ENCODE measurements around the gene JMJD8. TPM values are rescaled to one million over a fixed set of nuclear protein-coding genes. Genes with fewer than 3 reads are reported as not detected.

The JMJD8 gene
- total and polyA plus RNA-seq, 11 donors = 36.2 to 103 (median 44.1) TPM

DNA sequence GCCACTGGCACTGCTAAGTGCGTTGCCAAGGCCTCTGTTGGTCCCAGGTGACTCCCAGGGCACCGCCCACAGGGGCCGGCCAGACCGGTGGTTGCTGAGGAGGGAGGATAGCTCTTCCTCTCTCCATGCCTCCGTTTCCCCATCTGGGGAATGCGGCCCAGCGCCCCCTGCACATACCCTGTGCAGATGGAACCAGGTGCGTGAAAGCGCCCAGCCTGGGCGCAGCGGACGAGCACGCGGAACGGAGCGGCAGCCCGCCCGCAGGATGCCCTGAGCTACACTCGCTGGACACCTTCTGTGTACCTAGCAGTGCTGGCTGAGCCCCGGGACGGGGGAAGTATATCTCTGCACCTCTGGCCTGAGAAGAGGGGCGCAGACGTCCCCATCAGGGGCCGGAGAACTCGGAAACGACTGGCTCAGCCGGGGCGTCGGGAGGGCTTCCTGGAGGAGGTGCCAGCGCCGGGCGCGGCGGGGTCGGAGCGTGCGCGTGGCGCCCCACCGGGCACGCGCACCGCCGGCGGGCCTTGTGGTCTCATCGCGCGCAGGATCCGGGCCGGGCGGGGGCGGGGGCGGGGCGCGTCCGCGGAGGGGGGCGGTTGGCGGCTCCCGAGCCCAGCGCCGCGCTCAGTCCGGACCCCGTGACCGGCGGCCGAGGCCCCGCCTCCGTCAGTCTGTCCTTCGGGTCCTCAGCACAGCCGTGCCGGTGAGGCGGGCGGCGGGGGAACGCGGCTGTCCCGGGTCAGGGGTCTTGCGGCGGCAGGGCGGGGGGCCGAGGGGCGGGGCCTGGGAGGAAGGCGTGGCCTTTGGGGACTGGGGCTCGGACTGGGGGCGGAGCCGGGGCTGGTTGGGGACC, 42.5 kb upstream of the JMJD8 start, which contains the start of the genes CCDC78 and HAGHL:
CCDC78 (minus strand) TSS at position 6 of the 853 bp plus-strand sequence. CDS start 76 bp downstream, outside the sequence.
HAGHL (plus strand) TSS at position 669 of the 853 bp plus-strand sequence. CDS start 404 bp downstream, outside the sequence.
- H3K36me3 ChIP-seq = peaks cover 0 to 16% (median 6%) of the 10 kb centered on the region in 9 donors
- peak within 1 kb of the TSS; percentile 38 to 65 (median 60) for H3K4me3 ChIP-seq
- peak within 1 kb of the TSS in 7 of 12 donors; percentile 14 to 55 (median 27) for H3K27ac ChIP-seq
- DNase-seq = peak in 4 of 5 donors; percentile 55 to 81 (median 71)
- peaks cover 0 to 24% (median 0%) of the 10 kb centered on the region in 9 donors for H3K27me3 ChIP-seq
- 2% methylated on average over 45 to 88 of the region's 88 CpGs; no CpG with 5 or more reads in 1 of the 4 donors for WGBS, 4 donors
- no peaks in the 10 kb centered on the region for H3K9me3 ChIP-seq
- peak in 3 of 4 donors; percentile 10 to 44 (median 18) for ATAC-seq
- intact Hi-C loops (cut with DNase I) = no loop called here
- peaks cover 10 to 40% (median 26%) of the 10 kb centered on the region in 12 donors for H3K4me1 ChIP-seq
- no peak for TF ChIP-seq CTCF (IDR thresholded peaks at IDR 0.05)
- TF ChIP-seq POLR2A (IDR thresholded peaks at IDR 0.05) = no peak

DNA sequence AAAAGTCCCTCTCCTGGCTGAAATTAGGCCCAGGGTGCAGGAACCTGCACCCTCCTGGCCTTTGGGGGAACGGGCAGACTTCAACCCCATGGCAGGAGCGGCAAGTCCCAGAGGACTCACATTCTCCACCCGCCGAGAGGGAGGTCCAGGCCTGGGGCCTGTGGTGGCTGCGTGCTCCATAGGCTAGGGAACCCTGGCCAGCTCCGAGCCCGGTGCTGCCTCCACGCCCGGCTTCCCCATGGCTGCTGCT, 42.0 kb upstream of the JMJD8 start:
- Histone ChIP-seq H3K27ac (no peak overlapping the region), H3K4me3 (peak overlapping the region in 2 of 12 donors; percentile 63 to 65), H3K27me3 (peaks cover 0 to 24% (median 0%) of the 10 kb centered on the region in 9 donors), H3K9me3 (no peaks in the 10 kb centered on the region), H3K4me1 (peaks cover 12 to 46% (median 29%) of the 10 kb centered on the region in 12 donors), H3K36me3 (peaks cover 0 to 11% (median under 1%) of the 10 kb centered on the region in 9 donors)
- intact Hi-C loops (cut with DNase I) = no loop called here
- no peak for TF ChIP-seq CTCF (IDR thresholded peaks at IDR 0.05)
- no peak for TF ChIP-seq POLR2A (IDR thresholded peaks at IDR 0.05)
- no peak for DNase-seq
- 10 to 17% (median 14%) methylated on average over 4 to 9 of the region's 9 CpGs for WGBS, 4 donors
- ATAC-seq = peak in 1 of 4 donors; percentile 6

- H3K9me3 ChIP-seq = no peaks in the 10 kb centered on the region
- 74 to 79% (median 77%) methylated on average over 22 to 23 of the region's 23 CpGs for WGBS, 4 donors
- intact Hi-C loops (cut with DNase I) = no loop called here
- peaks cover 0 to 24% (median 0%) of the 10 kb centered on the region in 9 donors for H3K27me3 ChIP-seq
- DNase-seq (no peak), ATAC-seq (no peak)
- H3K36me3 ChIP-seq = peaks cover 0 to 6% (median 0%) of the 10 kb centered on the region in 9 donors
- no peak overlapping the region for H3K27ac ChIP-seq
- no peak overlapping the region for H3K4me3 ChIP-seq
- TF ChIP-seq CTCF (IDR thresholded peaks at IDR 0.05) (no peak), POLR2A (IDR thresholded peaks at IDR 0.05) (no peak)
- peaks cover 12 to 48% (median 30%) of the 10 kb centered on the region in 12 donors for H3K4me1 ChIP-seq
Measured at GRCh38 chr16:725463-726187, 41.5 kb upstream of the JMJD8 start.

DNA sequence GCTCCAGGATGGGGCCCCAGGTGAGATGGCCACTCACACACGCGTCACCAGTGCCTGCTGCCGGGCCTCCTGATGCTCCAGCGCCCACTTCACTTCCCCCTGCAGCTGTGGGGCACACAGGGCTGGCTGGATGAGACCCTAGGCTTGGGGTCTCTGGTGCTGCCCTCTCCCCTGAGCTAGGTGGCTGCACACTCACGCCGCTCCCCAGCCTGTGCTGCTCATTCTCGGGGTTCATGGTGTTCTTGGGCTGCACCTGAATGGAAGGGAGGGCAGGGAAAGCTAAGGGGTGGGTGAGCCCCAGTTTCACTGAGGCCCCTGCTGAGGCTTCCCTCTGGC, 40.9 kb upstream of the JMJD8 start:
- Histone ChIP-seq H3K4me1 (peaks cover 12 to 54% (median 34%) of the 10 kb centered on the region in 12 donors), H3K27ac (no peak overlapping the region), H3K27me3 (peaks cover 0 to 24% (median 0%) of the 10 kb centered on the region in 9 donors), H3K9me3 (no peaks in the 10 kb centered on the region), H3K4me3 (no peak overlapping the region), H3K36me3 (peaks cover 0 to 6% (median 0%) of the 10 kb centered on the region in 9 donors)
- no peak for DNase-seq
- ATAC-seq = no peak
- intact Hi-C loops (cut with DNase I) = no loop called here
- TF ChIP-seq CTCF (IDR thresholded peaks at IDR 0.05) (no peak), POLR2A (IDR thresholded peaks at IDR 0.05) (no peak)
- 74 to 88% (median 76%) methylated on average over 6 to 7 of the region's 7 CpGs for WGBS, 4 donors
